Common myeloid progenitor, CD34-positive (primary cell): Measurements from ENCODE around the gene CACNA1G.

ENCODE experiments used
- CTCF ChIA-PET: fragments of 350-600 bp; sonication (Branson Sonifier 250); formaldehyde crosslinking; loops from one replicate; lab custom pipeline; 2021; ENCODE audit warnings: antibody characterized with exemption; lab: Charles Lee
- POLR2A ChIA-PET: fragments of 350-600 bp; sonication (Branson Sonifier 250); formaldehyde crosslinking; loops from one replicate; lab custom pipeline; 2021; ENCODE audit warnings: antibody characterized with exemption; lab: Charles Lee
- DNase-seq, 3 donors: peaks; one replicate each; pipeline versions ENCODE4 v3.0.0 to v3.0.0-alpha.2; 2013
- H3K27ac ChIP-seq, 2 experiments: 1 replicate in 1 of 2; 2 replicates in 1 of 2; pipeline ENCODE4 v1.7.0; 2013; ENCODE audit warnings: inconsistent platforms in 2 of 2, low read length in 2 of 2, mild to moderate bottlenecking in 2 of 2, low read depth in 1 of 2, moderate library complexity in 1 of 2; ENCODE audit not compliant: severe bottlenecking in 2 of 2, insufficient read depth in 1 of 2, poor library complexity in 1 of 2
- H3K27me3 ChIP-seq, 5 experiments: replicated peaks in 2 of 5; 1 replicate in 3 of 5; 2 replicates in 2 of 5; pipeline versions ENCODE4 v1.6.1 to v1.7.0; 2013; ENCODE audit warnings: low read length in 4 of 5, mild to moderate bottlenecking in 2 of 5, moderate library complexity in 2 of 5, inconsistent platforms in 1 of 5; ENCODE audit not compliant: insufficient read depth in 5 of 5, control insufficient read depth in 4 of 5
- H3K36me3 ChIP-seq, 4 experiments: 1 replicate in 2 of 4; 2 replicates in 2 of 4; pipeline versions ENCODE4 v1.6.1 to v1.7.0; 2013; ENCODE audit warnings: low read length in 3 of 4, control low read depth in 1 of 4, mild to moderate bottlenecking in 1 of 4; ENCODE audit not compliant: control insufficient read depth in 4 of 4, insufficient read depth in 4 of 4
- H3K4me1 ChIP-seq, 4 experiments: 1 replicate in 3 of 4; 2 replicates in 1 of 4; pipeline versions ENCODE4 v1.6.1 to v1.7.1; 2013; ENCODE audit warnings: low read length in 3 of 4, mild to moderate bottlenecking in 3 of 4, control low read depth in 1 of 4, inconsistent platforms in 1 of 4, moderate library complexity in 1 of 4; ENCODE audit not compliant: control insufficient read depth in 4 of 4, insufficient read depth in 4 of 4; ENCODE audit errors: control extremely low read depth in 1 of 4
- H3K4me3 ChIP-seq, 7 experiments: 1 replicate in 4 of 7; 2 replicates in 3 of 7; pipeline versions ENCODE4 v1.5.1 to v1.7.0; 2013; ENCODE audit warnings: mild to moderate bottlenecking in 7 of 7, low read length in 6 of 7, moderate library complexity in 6 of 7, inconsistent platforms in 2 of 7, low read depth in 2 of 7, control low read depth in 1 of 7; ENCODE audit not compliant: insufficient read depth in 4 of 7, control insufficient read depth in 1 of 7; ENCODE audit errors: extremely low read depth in 1 of 7
- H3K9me3 ChIP-seq, 5 experiments: 1 replicate in 4 of 5; 2 replicates in 1 of 5; pipeline versions ENCODE4 v1.6.1 to v1.7.1; 2013; ENCODE audit warnings: low read length in 4 of 5, mild to moderate bottlenecking in 2 of 5, inconsistent platforms in 1 of 5, low read depth in 1 of 5, moderate library complexity in 1 of 5; ENCODE audit not compliant: control insufficient read depth in 4 of 5, insufficient read depth in 2 of 5; ENCODE audit errors: control extremely low read depth in 1 of 5
- WGBS: methylation state at CpG from one replicate; pipeline ENCODE4 v1.1.5; 2013; ENCODE audit not compliant: insufficient coverage; 5-methylcytosine and 5-hydroxymethylcytosine counted together

Gene CACNA1G

DNA sequence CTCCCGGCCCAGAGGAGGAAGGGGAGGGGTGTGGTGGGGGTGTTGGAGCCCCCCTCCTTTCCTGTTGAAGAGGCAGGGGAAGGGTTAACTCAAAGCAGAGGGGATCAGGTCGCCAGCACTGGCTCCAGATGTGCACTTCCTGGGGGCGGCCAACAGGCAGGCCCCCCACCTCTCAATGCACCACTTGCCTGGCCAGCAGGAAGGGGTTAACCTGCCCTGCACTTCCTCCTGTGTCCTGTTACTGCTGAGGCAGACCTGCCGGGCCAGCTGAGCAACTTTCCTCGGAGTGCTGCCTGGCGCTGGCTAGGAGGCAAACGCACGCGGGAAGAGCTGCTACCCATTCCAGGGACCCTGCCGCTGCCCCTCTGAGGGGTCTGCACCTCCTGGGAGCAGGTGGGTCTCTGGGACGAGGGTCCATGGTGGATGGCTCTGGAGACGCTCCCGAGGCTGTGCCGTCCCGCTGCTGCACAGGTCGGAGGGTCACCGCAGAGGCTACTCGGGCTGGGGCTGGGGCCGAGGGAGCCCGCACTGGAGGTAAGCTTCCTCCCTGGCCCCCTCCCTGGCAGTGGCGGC, 28.0 kb upstream of the CACNA1G start, which contains the start of gene EPN3:
Gene EPN3, plus strand, starts transcription at position 284 of the 573 bp plus-strand sequence. CDS start 3,822 bp downstream, outside the sequence.
- H3K27ac ChIP-seq, result no peak within 1 kb of the TSS
- POLR2A ChIA-PET, result no interaction called here
- peaks cover 0 to 45% (median 20%) of the 10 kb centered on the region in 5 experiments for H3K27me3 ChIP-seq
- H3K4me1 ChIP-seq, result peaks cover 0 to 27% (median 23%) of the 10 kb centered on the region in 4 experiments
- no peaks in the 10 kb centered on the region for H3K9me3 ChIP-seq
- CTCF ChIA-PET, result interaction anchor here (0.9 to 2.2 kb wide), 6 partner anchors 9 to 372 kb away, joined by 3 to 5 read pairs (median 3); no protein-coding TSS in a partner anchor
- H3K36me3 ChIP-seq, result no peaks in the 10 kb centered on the region
- H3K4me3 ChIP-seq, result peak within 1 kb of the TSS in 4 of 7 experiments; percentile 6 to 60 (median 45)
- DNase-seq, result peak in 2 of 3 donors; percentile 42 to 47
- 5% methylated on average over 12 of the region's 21 CpGs for WGBS

DNA sequence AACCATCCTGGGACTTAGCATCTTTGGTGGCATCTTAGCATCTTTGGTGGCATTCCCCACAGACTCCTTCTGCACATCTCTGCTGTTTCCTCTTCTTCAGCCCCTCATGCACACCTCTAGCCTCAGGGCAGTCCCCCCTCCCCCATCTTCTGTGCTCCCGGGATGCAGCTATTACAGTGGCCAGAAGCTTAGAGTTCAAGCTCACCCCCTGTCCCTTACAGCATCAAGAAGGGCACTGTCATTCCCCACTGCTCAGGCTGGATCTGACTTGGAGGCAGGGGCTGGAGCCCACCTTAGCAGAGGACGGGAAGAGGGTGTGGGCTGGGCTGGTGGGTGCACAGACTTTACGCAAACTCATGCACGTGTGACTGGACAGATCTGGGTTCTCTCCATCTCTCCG, 27.3 kb upstream of the CACNA1G start:
- Histone ChIP-seq H3K4me1 (peaks cover 0 to 25% (median 20%) of the 10 kb centered on the region in 4 experiments), H3K36me3 (no peaks in the 10 kb centered on the region), H3K27me3 (peaks cover 0 to 45% (median 20%) of the 10 kb centered on the region in 5 experiments), H3K27ac (no peak overlapping the region), H3K9me3 (no peaks in the 10 kb centered on the region), H3K4me3 (peak overlapping the region in 1 of 7 experiments; percentile 60)
- WGBS, result 25% methylated on average over 4 of the region's 5 CpGs
- ChIA-PET CTCF (interaction anchor here (0.9 to 2.2 kb wide), 8 partner anchors 9 to 95 kb away, joined by 3 to 5 read pairs (median 3); no protein-coding TSS in a partner anchor), POLR2A (no interaction called here)
- peak in 2 of 3 donors; percentile 36 to 41 for DNase-seq

- Histone ChIP-seq H3K4me3 (peak overlapping the region in 5 of 7 experiments; percentile 6 to 60 (median 35)), H3K36me3 (no peaks in the 10 kb centered on the region), H3K27me3 (peaks cover 0 to 45% (median 20%) of the 10 kb centered on the region in 5 experiments), H3K9me3 (no peaks in the 10 kb centered on the region), H3K4me1 (peaks cover 0 to 25% (median 20%) of the 10 kb centered on the region in 4 experiments), H3K27ac (no peak overlapping the region)
- DNase-seq, result no peak
- POLR2A ChIA-PET, result no interaction called here
- CTCF ChIA-PET, result interaction anchor here (0.9 to 1.7 kb wide), 5 partner anchors 8 to 52 kb away, joined by 3 to 5 read pairs (median 3); no protein-coding TSS in a partner anchor
- under 1% methylated on average over 16 of the region's 17 CpGs for WGBS
These were observed 26.8 kb upstream of the CACNA1G start for GRCh38 chr17:50533720-50534148.

GRCh38 chr17:50534222-50534978, 26.1 kb upstream of the CACNA1G start:
- H3K4me1 ChIP-seq, result peaks cover 0 to 25% (median 20%) of the 10 kb centered on the region in 4 experiments
- CTCF ChIA-PET, result interaction anchor here (0.9 to 2.0 kb wide), 5 partner anchors 8 to 92 kb away, joined by 3 to 5 read pairs (median 3); no protein-coding TSS in a partner anchor
- no peaks in the 10 kb centered on the region for H3K9me3 ChIP-seq
- H3K27me3 ChIP-seq, result peaks cover 0 to 45% (median 20%) of the 10 kb centered on the region in 5 experiments
- POLR2A ChIA-PET, result no interaction called here
- WGBS, result 40% methylated on average over 18 of the region's 24 CpGs
- DNase-seq, result peak in 2 of 3 donors; percentile 31 to 42
- no peaks in the 10 kb centered on the region for H3K36me3 ChIP-seq
- H3K4me3 ChIP-seq, result peak overlapping the region in 3 of 7 experiments; percentile 35 to 60 (median 55)
- no peak overlapping the region for H3K27ac ChIP-seq

- H3K4me1 ChIP-seq, result peaks cover 0 to 25% (median 20%) of the 10 kb centered on the region in 4 experiments
- H3K9me3 ChIP-seq, result no peaks in the 10 kb centered on the region
- DNase-seq, result no peak
- no peak overlapping the region for H3K27ac ChIP-seq
- H3K4me3 ChIP-seq, result no peak overlapping the region
- WGBS, result 100% methylated on average over 1 of the region's 2 CpGs
- POLR2A ChIA-PET, result no interaction called here
- CTCF ChIA-PET, result interaction anchor here (1.9 to 2.0 kb wide), 2 partner anchors 10 to 92 kb away, joined by 5 to 7 read pairs; no protein-coding TSS in a partner anchor
- H3K27me3 ChIP-seq, result peaks cover 0 to 45% (median 18%) of the 10 kb centered on the region in 5 experiments
- H3K36me3 ChIP-seq, result no peaks in the 10 kb centered on the region
These were observed 25.6 kb upstream of the CACNA1G start for GRCh38 chr17:50534979-50535326.

GRCh38 chr17:50535407-50535806, 25.1 kb upstream of the CACNA1G start:
- CTCF ChIA-PET, result interaction anchor here (0.8 to 2.0 kb wide), 3 partner anchors 9 to 91 kb away, joined by 4 to 7 read pairs (median 5); no protein-coding TSS in a partner anchor

More at GRCh38 chr17:50535407-50535806, 25.1 kb upstream of the CACNA1G start:
- POLR2A ChIA-PET, result no interaction called here
- DNase-seq, result no peak
- Histone ChIP-seq H3K36me3 (no peaks in the 10 kb centered on the region), H3K27ac (no peak overlapping the region), H3K4me3 (no peak overlapping the region), H3K27me3 (peaks cover 0 to 43% (median 18%) of the 10 kb centered on the region in 5 experiments), H3K9me3 (no peaks in the 10 kb centered on the region), H3K4me1 (peaks cover 0 to 25% (median 20%) of the 10 kb centered on the region in 4 experiments)
- WGBS, result 95% methylated on average over 4 of the region's 7 CpGs
